Stimulated activated naive CD4-positive, alpha-beta T cell treated with Interleukin-2 at 50 U/mL for 16 hours (primary cell): ENCODE measurements around the gene FOXO3.
"Not testable (repeated sequence)": the region's sequence is repeated elsewhere in the genome, so short reads cannot be mapped to it uniquely, and the experiment has no call there.

ENCODE experiments used
- DNase-seq: peaks from one replicate; lab custom pipeline; 2025; lab: John Stamatoyannopoulos, UW

Gene FOXO3

DNA sequence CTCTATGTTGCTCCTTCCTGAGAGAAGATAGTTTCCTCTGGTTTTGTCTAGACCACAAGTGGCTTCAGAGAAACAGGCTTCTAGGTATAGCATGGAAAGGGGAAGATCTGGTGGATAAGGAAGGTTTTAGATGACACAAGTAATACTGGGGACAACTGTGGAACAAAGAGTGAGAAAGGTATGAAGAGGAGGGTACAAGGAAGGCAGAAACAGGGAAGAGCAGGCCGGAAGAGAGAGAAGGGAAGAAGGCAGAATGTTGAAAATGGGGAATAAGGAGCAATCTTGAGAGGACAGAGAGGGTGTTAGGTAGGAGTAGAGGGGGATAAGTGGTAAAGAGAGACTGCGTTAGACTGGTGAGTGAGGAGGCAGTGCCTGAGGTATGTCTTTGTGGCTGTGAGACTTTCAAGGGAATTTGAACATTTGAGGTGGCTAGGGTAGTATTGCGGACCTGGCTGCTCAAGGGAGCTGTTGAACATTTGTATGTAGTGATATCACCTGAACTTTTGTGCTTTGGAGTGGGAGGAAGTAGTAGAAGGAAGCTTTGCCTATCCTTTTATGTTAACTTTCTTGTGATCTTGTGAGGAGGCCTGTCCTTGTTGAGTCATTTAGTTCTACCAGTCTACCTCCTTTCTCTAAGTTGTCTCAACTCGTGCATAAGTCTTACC is 69.5 kb downstream of the FOXO3 start:
- no peak for DNase-seq

DNA sequence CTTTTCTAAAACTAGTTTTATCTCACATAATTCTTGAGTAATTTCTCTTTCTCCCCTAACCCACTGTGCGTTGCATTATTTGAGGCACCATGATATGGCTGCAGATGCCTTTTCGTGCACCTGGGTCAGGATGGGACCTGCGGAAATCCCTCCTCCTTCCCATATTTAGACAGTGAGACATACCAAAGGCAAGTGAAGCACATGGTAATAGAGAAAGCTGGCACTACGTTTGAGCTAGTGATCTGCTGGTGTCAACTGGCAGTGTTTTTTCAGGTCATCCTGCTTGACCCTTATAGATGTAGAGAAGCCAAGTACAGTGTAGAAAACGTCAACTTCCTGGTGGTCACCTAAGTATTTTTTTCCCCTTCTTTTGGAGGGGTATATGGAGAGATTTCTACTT is 71.7 kb downstream of the FOXO3 start:
- no peak for DNase-seq

DNA sequence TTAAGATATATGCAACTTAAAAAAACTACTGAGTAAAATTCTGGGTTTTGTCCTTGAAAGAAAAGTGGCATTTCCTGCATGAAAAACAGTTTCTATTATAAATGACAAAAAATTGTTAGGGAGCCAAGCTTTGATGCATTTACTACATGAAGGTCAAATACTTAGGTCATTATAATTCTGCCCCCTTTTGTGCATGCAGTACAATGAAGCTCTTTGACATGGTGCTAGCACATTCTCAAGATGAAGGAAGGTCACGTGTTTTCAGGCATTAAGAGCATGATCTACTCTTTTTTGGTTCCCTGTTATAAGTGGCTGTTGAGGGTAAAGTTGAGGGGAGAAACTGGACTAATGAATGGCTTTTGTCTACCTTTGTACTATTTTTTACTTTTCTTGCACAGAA is 72.7 kb downstream of the FOXO3 start:
- DNase-seq = no peak

DNA sequence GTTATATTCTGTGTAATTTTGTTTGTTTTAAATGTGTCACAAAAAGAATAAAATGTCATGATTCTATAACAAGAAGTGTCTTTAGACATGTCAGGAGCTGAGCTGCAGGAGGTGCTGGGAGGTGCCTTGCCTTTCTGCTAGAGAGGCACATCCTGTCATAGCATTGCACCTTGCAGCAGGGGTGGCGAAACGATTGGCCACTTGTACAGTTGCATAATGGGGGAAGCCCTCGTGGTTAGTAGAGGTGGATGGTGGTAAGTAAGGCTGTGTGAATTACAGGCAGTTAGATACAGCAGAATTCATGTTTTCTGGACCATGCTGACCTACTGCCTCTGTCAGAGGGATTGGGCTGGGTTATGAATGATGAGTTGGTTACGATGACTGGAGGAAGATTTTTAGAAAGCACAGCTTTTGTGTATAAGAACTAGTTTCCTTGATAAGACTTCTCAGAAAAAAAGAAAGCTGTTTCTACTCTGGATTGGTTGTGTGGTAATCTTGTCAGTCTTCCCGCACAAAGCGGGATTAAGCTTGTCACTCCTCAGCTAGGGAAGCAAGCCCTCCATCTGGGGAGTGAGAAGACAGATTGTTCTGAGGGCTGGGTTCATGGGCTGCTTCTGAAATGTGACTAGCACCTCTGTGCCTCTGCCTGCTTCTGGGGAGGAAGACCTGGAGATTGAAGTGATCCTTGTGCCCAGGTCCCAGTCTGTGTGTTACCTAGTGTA is 74.9 kb downstream of the FOXO3 start:
- no peak for DNase-seq

DNA sequence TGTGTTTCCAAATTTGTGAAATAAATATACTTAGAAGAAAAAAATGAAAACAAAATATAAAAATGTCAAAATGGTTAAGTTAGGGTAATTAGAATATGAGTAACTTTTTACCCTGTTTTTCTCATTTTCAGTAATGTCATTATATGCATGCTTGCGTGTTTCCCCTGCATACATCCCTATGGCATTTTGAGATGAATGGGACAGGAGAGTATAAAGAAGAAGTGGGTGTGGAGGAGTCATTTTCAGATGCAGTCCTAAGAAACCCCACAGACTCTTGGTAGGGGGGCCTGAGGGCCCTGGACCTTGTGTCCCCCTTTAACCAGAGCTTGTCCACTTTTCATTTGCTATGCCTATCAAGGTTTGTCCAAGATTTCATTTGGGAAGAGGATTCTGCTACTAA is 77.2 kb downstream of the FOXO3 start:
- DNase-seq = no peak

DNA sequence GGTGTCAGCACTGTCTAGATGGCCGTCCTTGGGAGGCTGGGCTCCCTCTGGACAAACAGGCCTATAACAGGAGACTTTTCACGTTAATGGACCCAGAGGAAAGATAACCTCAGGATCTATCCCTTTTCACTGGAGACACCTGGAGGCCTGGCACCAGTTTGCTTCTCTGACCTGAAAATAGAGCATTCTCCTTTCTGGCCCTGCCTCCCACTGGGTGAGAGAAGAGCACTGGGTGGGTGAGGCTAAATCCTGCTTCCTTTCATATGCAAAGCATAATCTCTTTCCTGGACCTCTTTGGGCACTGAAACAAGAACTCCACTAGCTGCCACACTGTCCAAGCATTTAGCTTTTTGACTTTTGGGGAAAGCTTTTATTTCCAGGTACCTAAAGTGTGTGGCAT is 78.3 kb downstream of the FOXO3 start:
- no peak for DNase-seq

DNA sequence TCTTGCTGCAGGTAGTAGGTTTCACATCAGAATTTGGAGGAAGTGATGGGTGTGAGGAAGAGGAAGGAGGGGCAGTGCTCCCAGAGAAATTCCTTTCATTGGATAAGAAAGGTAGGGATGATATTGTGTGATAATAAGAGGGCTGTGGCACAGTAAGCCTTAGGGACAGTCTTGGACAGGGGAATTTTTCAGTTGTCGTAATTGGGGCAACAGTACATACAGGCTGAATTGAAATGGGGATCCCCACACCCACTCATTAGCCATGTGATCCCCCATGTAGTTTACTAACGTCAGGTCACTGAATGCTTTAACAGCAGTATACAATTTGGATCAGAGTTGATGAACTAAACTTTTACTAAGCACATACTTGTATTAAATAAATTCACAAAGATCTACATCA is 79.4 kb downstream of the FOXO3 start:
- no peak for DNase-seq

DNA sequence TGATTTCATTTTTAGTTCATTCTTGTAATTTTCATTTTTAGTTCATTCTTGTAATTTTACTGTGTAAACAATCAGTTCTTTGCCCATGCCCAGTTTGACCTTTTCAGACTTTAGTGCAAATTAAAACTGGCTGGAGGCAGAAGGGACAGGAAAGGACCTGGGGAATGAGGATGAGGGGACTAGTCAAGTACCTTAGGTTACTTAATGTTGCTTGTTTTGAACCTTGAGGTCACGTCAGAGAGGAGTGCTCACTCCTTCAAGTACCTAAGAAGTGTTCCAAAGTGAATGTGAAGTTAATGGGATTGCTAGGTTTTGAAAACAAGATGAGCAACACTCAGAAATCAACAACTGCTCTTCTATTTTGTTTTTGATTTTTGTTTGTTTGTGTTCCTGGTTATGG is 82.5 kb downstream of the FOXO3 start:
- no peak for DNase-seq

DNA sequence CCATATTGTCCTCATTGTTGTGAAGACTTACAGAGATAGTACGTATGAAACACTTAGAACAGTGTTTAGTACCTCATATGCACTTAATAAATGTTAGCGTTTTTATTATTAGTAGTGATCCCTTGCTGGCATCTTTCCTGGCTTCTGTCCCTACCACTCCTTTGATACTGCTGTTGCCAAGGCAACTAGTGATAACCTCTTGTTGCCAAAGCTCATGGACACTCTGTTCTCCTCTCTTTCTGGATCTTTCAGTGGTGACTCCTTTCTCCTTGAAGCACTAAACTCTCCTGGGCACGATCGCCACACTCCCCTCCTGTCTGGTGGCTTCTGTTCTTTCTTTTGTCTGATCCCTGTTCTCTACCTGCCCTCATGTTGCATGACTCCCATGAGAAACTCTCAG is 83.5 kb downstream of the FOXO3 start:
- no peak for DNase-seq

DNA sequence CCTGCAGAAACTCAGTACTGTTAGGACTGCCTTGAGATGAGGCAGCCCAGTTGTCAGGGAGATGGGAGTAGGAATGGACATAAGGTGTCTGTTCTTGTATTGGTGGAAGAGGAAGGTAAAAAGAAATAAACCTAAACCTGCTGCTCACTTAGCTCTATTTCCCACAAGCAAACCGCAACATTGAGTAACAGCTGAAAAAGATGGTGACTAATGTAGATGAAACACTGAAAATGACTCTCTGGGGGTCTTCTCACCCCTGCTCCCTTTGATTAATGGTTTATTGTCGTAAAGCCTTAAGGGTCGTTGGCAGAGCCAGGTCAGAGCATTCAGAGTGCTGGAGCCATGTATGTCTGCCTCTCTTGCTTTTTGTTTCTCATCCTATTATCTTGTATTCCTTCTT is 87.5 kb downstream of the FOXO3 start:
- no peak for DNase-seq

DNA sequence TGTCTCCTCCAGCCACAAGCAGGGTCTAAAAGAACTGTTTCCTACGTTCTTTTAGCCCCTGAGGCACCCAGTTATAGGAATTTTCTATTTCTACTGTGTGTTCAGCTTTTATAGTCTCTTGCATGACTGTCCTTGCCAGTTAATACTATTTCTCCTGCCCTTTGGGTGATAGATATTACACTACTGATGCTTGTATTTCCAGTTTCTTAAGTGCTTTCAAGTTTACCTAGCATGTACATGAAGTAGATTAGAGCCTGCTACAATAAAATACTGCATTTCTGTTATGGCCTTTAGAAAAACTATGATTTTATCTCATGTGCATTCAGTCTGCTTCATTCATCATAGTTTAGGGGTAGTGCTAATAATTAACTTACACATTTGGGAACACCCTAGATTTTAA is 89.6 kb downstream of the FOXO3 start:
- DNase-seq = no peak

DNA sequence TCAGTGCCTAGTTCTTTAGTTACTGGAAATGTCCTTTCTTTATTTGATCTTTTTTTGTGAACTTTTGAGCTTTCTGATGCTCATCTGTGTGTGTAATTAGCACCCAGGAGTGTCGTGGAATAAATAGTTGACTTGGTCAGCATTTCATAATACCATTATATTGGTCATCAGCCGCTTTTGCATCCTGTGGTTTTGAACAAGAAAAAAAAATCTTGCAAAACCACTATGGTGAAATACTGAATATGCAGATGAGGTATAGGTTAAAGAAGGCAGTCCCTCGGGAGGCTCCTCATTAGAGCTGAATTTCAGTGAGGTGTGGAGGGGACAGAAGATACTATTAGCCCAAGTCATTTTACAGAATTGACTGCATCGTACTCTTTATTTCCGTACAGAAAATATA is 90.1 kb downstream of the FOXO3 start:
- no peak for DNase-seq

DNA sequence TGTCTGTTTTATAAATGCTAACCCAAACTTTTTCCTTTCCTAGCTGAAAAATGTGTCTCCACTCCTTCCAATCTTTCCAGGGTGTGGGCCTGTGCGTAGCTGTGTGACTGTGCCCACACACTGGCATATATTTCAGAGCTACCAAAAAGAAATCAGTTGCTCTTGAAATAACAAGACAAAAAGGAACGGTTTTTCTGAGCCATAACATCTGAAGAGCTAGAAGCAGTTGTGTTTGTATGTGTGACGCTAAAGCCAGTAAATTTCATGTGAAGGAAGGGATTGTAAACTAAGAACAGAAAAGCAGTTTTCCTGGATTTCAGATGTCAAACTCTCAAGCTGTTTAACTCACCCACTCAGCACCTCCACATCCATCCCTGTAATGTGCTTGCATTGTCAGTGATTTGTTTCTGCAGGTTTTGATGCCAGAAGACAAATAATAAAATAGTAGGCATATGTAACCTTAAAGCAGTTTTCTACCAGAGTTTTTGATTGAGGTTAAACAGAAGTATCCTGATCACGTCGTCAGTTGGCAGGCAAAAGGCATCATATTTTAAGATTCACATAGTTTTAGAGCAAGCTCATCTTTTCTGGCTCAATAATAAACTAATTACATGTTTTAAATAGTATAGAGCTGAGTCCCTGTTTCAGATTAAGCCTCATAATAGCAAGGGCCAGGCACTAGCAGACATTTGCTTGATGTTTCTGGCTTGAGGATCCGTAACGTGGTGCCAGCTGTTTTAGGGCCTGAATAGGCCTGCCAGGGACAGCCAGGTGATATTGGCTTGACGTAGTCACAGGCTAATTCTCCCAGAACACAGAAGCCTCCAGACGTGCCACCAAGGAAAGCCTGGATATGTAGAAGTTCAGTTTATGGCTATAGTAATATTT is 90.9 kb downstream of the FOXO3 start:
- no peak for DNase-seq

DNA sequence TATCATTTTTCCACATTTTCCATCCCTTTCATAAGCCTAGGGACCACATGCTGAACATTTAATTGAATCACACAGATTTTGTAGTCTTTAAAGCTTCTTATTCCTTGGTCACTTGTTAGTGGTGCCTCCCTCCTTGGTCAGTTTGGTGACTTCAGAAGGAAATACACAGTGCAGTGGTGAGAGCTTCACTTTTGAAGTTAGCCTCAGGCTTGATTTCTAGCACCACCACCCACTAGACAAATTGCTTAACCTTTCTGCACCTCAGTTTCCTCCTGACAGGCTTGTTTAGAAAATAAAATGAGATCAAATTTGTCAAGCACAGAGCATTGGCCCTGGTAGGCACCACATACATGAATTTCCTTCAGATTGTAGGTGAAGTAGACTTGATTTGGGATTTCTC is 91.7 kb downstream of the FOXO3 start:
- no peak for DNase-seq

DNA sequence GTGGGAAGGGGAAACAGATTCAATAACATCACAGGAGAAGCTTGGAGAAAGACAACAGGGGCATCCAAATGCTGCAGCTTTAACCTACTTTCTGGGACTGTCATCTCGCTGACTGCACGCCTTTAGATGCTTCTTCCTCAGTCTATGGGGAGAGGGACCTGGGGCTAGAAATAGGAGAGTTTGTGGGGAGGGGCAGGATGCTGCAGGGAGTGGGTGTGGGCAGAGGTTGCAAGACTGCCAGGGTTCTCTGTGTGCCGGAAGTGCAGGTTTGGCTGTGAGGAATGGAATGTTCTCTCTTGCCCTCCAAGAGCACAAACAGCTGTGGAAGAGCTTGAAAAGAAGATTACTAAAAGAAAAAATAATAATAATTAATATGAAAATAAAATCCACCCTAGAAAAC is 93.2 kb downstream of the FOXO3 start:
- no peak for DNase-seq

DNA sequence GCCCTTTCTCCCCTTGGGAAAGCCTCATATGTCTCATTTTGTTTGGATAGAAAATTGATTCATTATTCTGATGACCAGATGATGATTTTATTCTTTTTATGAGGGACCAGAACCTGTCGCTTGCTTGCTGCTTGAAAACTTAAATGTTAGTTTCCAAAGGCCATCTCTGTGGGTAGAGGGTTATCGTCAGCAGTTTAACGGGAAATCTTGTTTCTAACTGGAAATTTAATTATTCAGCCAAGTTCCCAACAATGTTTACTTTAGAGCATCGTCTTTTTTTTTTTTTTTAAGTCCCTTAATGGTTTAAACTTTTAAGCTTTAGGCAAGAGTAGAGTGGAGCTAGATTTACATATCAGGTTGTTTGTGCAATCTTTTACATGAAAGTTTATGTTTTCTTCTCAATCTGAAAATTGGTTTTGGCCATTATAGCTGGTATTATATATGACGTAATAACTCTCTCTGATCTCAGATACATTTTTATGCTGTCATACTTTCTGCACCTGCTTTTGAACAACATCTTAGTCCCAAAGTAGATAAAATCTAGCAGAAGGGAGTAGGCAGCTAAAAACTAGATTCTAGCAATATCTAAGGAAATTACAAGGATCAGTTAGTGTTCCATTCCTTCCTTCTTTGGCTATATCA is 93.9 kb downstream of the FOXO3 start:
- DNase-seq = no peak

DNA sequence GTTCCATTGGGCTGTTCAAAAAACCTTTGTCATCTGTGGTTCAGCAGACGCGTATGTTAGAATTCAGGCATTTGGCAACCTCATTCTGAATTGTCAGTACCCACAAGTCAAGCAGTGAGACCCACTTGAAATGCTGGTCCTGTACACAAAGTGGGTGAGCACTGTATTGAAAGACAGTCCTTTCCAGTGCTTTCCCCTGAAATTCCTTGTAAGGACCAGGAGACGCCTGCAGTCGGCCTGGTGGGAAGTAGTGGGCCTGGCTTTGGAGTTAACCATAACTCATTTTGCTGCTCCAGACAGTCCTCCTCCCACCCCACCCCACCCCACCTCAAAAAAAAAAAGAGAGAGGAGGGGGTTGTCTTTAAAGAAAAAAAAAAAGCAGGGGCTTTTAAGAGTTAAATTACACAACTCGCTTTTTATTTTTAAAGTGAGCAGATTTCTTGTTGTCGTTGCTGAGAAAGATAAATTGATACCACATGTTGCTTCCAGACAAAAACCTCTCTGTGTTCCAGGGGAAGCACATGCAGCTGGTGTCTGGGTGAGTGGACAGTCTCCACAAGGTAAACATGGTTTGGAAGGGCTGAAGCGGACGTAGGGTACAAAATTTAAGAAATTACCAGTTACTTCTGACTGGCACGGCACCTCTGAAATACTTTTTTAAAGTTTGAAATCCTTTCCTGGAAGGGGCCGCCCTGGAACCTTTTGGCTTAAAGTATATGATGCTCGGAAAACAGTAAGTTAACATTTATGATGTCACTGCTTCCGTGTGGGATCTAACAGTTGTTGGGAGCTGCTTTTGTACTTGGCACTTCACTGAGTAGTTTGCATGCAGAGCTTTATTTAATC is 95.3 kb downstream of the FOXO3 start:
- DNase-seq = no peak

DNA sequence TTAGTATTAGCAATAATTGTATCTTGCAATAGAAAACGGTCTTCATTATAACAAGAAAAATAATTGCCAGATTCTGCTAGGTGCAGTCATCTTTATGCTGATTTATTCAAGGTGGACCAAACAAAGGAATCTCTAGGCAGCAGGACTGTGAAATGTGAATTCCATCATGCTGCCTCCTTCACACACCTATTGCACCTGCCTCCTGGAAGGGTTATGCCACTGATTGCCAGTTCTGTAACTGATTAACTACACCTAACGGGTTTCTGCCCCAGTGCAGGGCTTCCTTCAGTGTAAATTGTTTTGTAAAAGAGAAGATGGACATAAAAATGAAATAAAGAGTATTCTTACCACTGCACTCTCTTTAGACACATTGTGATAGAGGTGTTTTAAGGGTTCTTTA is 96.1 kb downstream of the FOXO3 start:
- DNase-seq = no peak

DNA sequence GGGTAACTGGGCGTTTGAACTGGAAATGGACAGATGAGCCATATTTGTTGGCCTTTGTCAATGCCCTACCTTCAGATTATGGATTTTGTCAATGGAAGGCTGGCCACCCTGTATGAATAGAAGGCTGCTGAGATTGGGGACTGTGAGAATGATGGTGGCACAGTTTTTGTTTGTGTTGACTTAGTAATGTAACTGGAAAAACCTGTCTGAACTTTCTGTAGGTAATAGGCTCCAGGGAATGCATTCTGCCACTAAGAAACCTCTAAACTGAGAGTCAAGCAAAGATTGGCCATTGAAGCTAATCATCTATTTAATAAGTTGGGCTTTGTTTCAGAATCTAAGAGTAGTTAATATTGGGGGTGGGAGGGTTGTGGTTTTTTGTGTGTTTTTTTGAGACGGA is 97.5 kb downstream of the FOXO3 start:
- no peak for DNase-seq

DNA sequence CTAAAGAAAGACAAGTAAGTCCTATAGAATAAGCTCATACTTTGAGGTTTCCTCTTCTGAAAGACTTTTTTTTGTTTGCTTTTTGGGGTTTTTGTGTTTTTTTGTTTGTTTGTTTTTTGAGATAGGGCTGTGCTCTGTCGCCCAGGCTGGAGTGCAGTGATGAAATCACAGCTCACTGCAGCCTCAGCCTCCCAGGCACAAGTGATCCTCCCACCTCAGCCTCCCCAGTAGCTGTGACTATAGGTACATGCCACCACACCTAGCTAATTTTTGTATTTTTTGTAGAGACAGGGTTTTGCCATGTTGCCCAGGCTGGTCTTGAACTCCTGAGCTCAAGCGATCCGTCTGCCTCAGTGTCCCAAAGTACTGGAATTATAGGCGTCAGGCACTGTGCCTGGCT is 98.1 kb downstream of the FOXO3 start:
- not testable (repeated sequence) for DNase-seq

DNA sequence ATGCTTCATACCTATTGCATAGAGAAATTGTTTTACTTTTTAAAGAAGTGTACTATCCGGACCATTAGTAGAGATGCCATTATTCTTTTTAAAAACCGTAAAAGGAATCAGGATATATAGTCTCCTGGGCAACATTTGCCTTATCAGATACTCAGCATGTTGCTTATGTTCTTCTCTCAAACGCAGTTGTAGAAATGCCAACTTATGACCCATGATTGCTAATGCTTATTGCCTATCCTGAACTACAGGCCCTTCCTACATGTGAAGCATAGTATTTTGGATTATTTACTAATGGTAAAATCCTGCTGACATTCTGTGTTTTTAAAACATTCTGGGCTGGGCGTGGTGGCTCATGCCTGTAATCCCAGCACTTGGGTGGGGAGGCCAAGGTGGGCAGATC is 99.5 kb downstream of the FOXO3 start:
- no peak for DNase-seq

DNA sequence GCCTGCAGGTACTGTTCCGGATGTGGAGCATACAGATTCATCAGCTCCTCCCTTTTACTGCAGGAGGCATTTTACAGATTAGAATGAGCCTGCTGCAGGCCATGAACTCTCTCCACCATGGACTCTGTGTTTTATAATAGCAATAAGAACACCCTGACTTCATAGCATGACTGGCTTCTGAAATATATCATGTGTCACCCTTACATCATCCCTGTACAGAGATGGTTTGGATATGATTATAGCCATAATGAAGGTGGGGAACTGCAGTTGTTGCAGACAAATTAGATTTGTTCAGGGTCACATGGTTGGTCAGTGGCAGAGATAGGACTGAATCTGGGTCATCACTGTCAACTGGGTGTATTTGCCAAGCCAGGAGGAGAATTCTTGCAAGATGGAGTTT is 100.7 kb downstream of the FOXO3 start:
- DNase-seq = no peak
